Measurements from ENCODE around the gene NFE2L1.

GRCh38 chr17:48038687-48039086 is 9.5 kb upstream of the NFE2L1 start:
- TF ChIP-seq CTCF (IDR thresholded peaks at IDR 0.05) (no peak), POLR2A (IDR thresholded peaks at IDR 0.05) (no peak)
